Adrenal gland (tissue), 5 donors: Measurements from ENCODE around the gene UBL7.

ENCODE experiments used
- CTCF ChIP-seq, 6 experiments: fragments of 450-650 bp in 4 of 6; fragments of 200-600 bp in 2 of 6; sonication (generic) in 1 of 6; IDR thresholded peaks; 1 replicate in 5 of 6; 2 replicates in 1 of 6; pipeline versions ENCODE4 v1.5.1 to v1.8.0; 2016 to 2021; ENCODE audit warnings: antibody characterized with exemption in 6 of 6, mild to moderate bottlenecking in 2 of 6, moderate library complexity in 1 of 6
- POLR2A ChIP-seq, 2 donors: fragments of 450-650 bp; IDR thresholded peaks; one replicate each; pipeline ENCODE4 v1.6.1; 2017; ENCODE audit warnings: antibody characterized with exemption in 2 of 2, mild to moderate bottlenecking in 2 of 2, moderate library complexity in 1 of 2
- donor health status: DM: no; HTN: no; CAD: no.

GRCh38 chr15:74400915-74401757 lies 59.8 kb downstream of the UBL7 start:
- TF ChIP-seq CTCF (IDR thresholded peaks at IDR 0.05) (no peak), POLR2A (IDR thresholded peaks at IDR 0.05) (no peak)
